ENCODE data around the gene HNRNPM. TPM values are rescaled to one million over a fixed set of nuclear protein-coding genes. Genes with fewer than 3 reads are reported as not detected.

HNRNPM gene
- total and polyA plus RNA-seq, 2 donors, result 92.7 to 123 TPM

- Histone ChIP-seq H3K36me3 (ENCODE audit: control insufficient read depth in 2 of 2, insufficient read depth in 2 of 2, low read length in 1 of 2) (peaks cover 64 to 86% of the 10 kb centered on the region in 2 donors), H3K4me1 (ENCODE audit: control insufficient read depth in 2 of 2, insufficient read depth in 2 of 2, low read length in 2 of 2) (peaks cover 76 to 96% of the 10 kb centered on the region in 2 donors), H3K9me3 (ENCODE audit: control insufficient read depth in 2 of 2, insufficient read depth in 1 of 2, low read length in 1 of 2) (no peaks in the 10 kb centered on the region), H3K27me3 (ENCODE audit: control insufficient read depth in 2 of 2, insufficient read depth in 1 of 2, low read length in 1 of 2) (no peaks in the 10 kb centered on the region), H3K27ac (ENCODE audit: low read depth in 1 of 2, low read length in 1 of 2) (no peak overlapping the region), H3K4me3 (ENCODE audit: low read length in 2 of 2) (no peak overlapping the region)
- 97% methylated on average over 18 of the region's 18 CpGs for WGBS
- DNase-seq (ENCODE audit: low read depth in 6 of 9, low spot score in 9 of 9), result no peak
Observed at GRCh38 chr19:8484331-8484894, 39.6 kb downstream of the HNRNPM start.

GRCh38 chr19:8485561-8486371 is 41.0 kb downstream of the HNRNPM start:
- H3K4me1 ChIP-seq (ENCODE audit: control insufficient read depth in 2 of 2, insufficient read depth in 2 of 2, low read length in 2 of 2), result peaks cover 68 to 93% of the 10 kb centered on the region in 2 donors
- H3K27ac ChIP-seq (ENCODE audit: low read depth in 1 of 2, low read length in 1 of 2), result peak overlapping the region; percentile 88 to 91
- H3K4me3 ChIP-seq (ENCODE audit: low read length in 2 of 2), result no peak overlapping the region
- WGBS, result 99% methylated on average over 62 of the region's 62 CpGs
- H3K36me3 ChIP-seq (ENCODE audit: control insufficient read depth in 2 of 2, insufficient read depth in 2 of 2, low read length in 1 of 2), result peaks cover 72 to 84% of the 10 kb centered on the region in 2 donors
- H3K27me3 ChIP-seq (ENCODE audit: control insufficient read depth in 2 of 2, insufficient read depth in 1 of 2, low read length in 1 of 2), result no peaks in the 10 kb centered on the region
- no peaks in the 10 kb centered on the region for H3K9me3 ChIP-seq (ENCODE audit: control insufficient read depth in 2 of 2, insufficient read depth in 1 of 2, low read length in 1 of 2)
- DNase-seq (ENCODE audit: low read depth in 6 of 9, low spot score in 9 of 9), result no peak

- H3K9me3 ChIP-seq (ENCODE audit: control insufficient read depth in 2 of 2, insufficient read depth in 1 of 2, low read length in 1 of 2), result no peaks in the 10 kb centered on the region
- DNase-seq (ENCODE audit: low read depth in 6 of 9, low spot score in 9 of 9), result no peak
- peak overlapping the region; percentile 88 to 91 for H3K27ac ChIP-seq (ENCODE audit: low read depth in 1 of 2, low read length in 1 of 2)
- peaks cover 70 to 82% of the 10 kb centered on the region in 2 donors for H3K36me3 ChIP-seq (ENCODE audit: control insufficient read depth in 2 of 2, insufficient read depth in 2 of 2, low read length in 1 of 2)
- WGBS, result 88% methylated on average over 16 of the region's 16 CpGs
- H3K27me3 ChIP-seq (ENCODE audit: control insufficient read depth in 2 of 2, insufficient read depth in 1 of 2, low read length in 1 of 2), result no peaks in the 10 kb centered on the region
- H3K4me3 ChIP-seq (ENCODE audit: low read length in 2 of 2), result no peak overlapping the region
- H3K4me1 ChIP-seq (ENCODE audit: control insufficient read depth in 2 of 2, insufficient read depth in 2 of 2, low read length in 2 of 2), result peaks cover 60 to 84% of the 10 kb centered on the region in 2 donors
Observed at GRCh38 chr19:8486661-8487136, 41.9 kb downstream of the HNRNPM start.

GRCh38 chr19:8487137-8487851 is 42.5 kb downstream of the HNRNPM start:
- DNase-seq (ENCODE audit: low read depth in 6 of 9, low spot score in 9 of 9), result peak in 8 of 9 donors; percentile 61 to 94 (median 83)
- H3K36me3 ChIP-seq (ENCODE audit: control insufficient read depth in 2 of 2, insufficient read depth in 2 of 2, low read length in 1 of 2), result peaks cover 68 to 77% of the 10 kb centered on the region in 2 donors

GRCh38 chr19:8488365-8488764 is 43.6 kb downstream of the HNRNPM start:
- WGBS, result 90% methylated on average over 15 of the region's 15 CpGs
- H3K27ac ChIP-seq (ENCODE audit: low read depth in 1 of 2, low read length in 1 of 2), result peak overlapping the region in 1 of 2 donors; percentile 88
- DNase-seq (ENCODE audit: low read depth in 6 of 9, low spot score in 9 of 9), result no peak
- peaks cover 45 to 70% of the 10 kb centered on the region in 2 donors for H3K4me1 ChIP-seq (ENCODE audit: control insufficient read depth in 2 of 2, insufficient read depth in 2 of 2, low read length in 2 of 2)
- no peak overlapping the region for H3K4me3 ChIP-seq (ENCODE audit: low read length in 2 of 2)
- peaks cover 59 to 66% of the 10 kb centered on the region in 2 donors for H3K36me3 ChIP-seq (ENCODE audit: control insufficient read depth in 2 of 2, insufficient read depth in 2 of 2, low read length in 1 of 2)
- H3K27me3 ChIP-seq (ENCODE audit: control insufficient read depth in 2 of 2, insufficient read depth in 1 of 2, low read length in 1 of 2), result no peaks in the 10 kb centered on the region
- no peaks in the 10 kb centered on the region for H3K9me3 ChIP-seq (ENCODE audit: control insufficient read depth in 2 of 2, insufficient read depth in 1 of 2, low read length in 1 of 2)

More at GRCh38 chr19:8487137-8487851, 42.5 kb downstream of the HNRNPM start:
- H3K9me3 ChIP-seq (ENCODE audit: control insufficient read depth in 2 of 2, insufficient read depth in 1 of 2, low read length in 1 of 2), result no peaks in the 10 kb centered on the region
- no peaks in the 10 kb centered on the region for H3K27me3 ChIP-seq (ENCODE audit: control insufficient read depth in 2 of 2, insufficient read depth in 1 of 2, low read length in 1 of 2)
- H3K4me1 ChIP-seq (ENCODE audit: control insufficient read depth in 2 of 2, insufficient read depth in 2 of 2, low read length in 2 of 2), result peaks cover 56 to 78% of the 10 kb centered on the region in 2 donors
- H3K27ac ChIP-seq (ENCODE audit: low read depth in 1 of 2, low read length in 1 of 2), result peak overlapping the region; percentile 88 to 91
- 17% methylated on average over 13 of the region's 13 CpGs for WGBS
- peak overlapping the region in 1 of 2 donors; percentile 16 for H3K4me3 ChIP-seq (ENCODE audit: low read length in 2 of 2)

GRCh38 chr19:8489561-8490394 is 45.0 kb downstream of the HNRNPM start:
- H3K4me1 ChIP-seq (ENCODE audit: control insufficient read depth in 2 of 2, insufficient read depth in 2 of 2, low read length in 2 of 2), result peaks cover 40 to 70% of the 10 kb centered on the region in 2 donors
- H3K36me3 ChIP-seq (ENCODE audit: control insufficient read depth in 2 of 2, insufficient read depth in 2 of 2, low read length in 1 of 2), result peaks cover 47 to 52% of the 10 kb centered on the region in 2 donors
- no peaks in the 10 kb centered on the region for H3K9me3 ChIP-seq (ENCODE audit: control insufficient read depth in 2 of 2, insufficient read depth in 1 of 2, low read length in 1 of 2)
- no peak overlapping the region for H3K4me3 ChIP-seq (ENCODE audit: low read length in 2 of 2)
- H3K27ac ChIP-seq (ENCODE audit: low read depth in 1 of 2, low read length in 1 of 2), result peak overlapping the region; percentile 36 to 37
- no peaks in the 10 kb centered on the region for H3K27me3 ChIP-seq (ENCODE audit: control insufficient read depth in 2 of 2, insufficient read depth in 1 of 2, low read length in 1 of 2)
- WGBS, result 94% methylated on average over 25 of the region's 25 CpGs
- no peak for DNase-seq (ENCODE audit: low read depth in 6 of 9, low spot score in 9 of 9)

- Histone ChIP-seq H3K27me3 (ENCODE audit: control insufficient read depth in 2 of 2, insufficient read depth in 1 of 2, low read length in 1 of 2) (no peaks in the 10 kb centered on the region), H3K9me3 (ENCODE audit: control insufficient read depth in 2 of 2, insufficient read depth in 1 of 2, low read length in 1 of 2) (no peaks in the 10 kb centered on the region), H3K4me1 (ENCODE audit: control insufficient read depth in 2 of 2, insufficient read depth in 2 of 2, low read length in 2 of 2) (peaks cover 37 to 70% of the 10 kb centered on the region in 2 donors), H3K4me3 (ENCODE audit: low read length in 2 of 2) (no peak overlapping the region), H3K36me3 (ENCODE audit: control insufficient read depth in 2 of 2, insufficient read depth in 2 of 2, low read length in 1 of 2) (peaks cover 41 to 46% of the 10 kb centered on the region in 2 donors), H3K27ac (ENCODE audit: low read depth in 1 of 2, low read length in 1 of 2) (peak overlapping the region in 1 of 2 donors; percentile 36)
- no peak for DNase-seq (ENCODE audit: low read depth in 6 of 9, low spot score in 9 of 9)
- WGBS, result 97% methylated on average over 24 of the region's 24 CpGs
Observed at GRCh38 chr19:8490395-8490760, 45.6 kb downstream of the HNRNPM start.

GRCh38 chr19:8490873-8491272 is 46.1 kb downstream of the HNRNPM start:
- Histone ChIP-seq H3K27me3 (ENCODE audit: control insufficient read depth in 2 of 2, insufficient read depth in 1 of 2, low read length in 1 of 2) (no peaks in the 10 kb centered on the region), H3K4me1 (ENCODE audit: control insufficient read depth in 2 of 2, insufficient read depth in 2 of 2, low read length in 2 of 2) (peaks cover 35 to 70% of the 10 kb centered on the region in 2 donors), H3K9me3 (ENCODE audit: control insufficient read depth in 2 of 2, insufficient read depth in 1 of 2, low read length in 1 of 2) (no peaks in the 10 kb centered on the region), H3K36me3 (ENCODE audit: control insufficient read depth in 2 of 2, insufficient read depth in 2 of 2, low read length in 1 of 2) (peaks cover 36 to 41% of the 10 kb centered on the region in 2 donors), H3K27ac (ENCODE audit: low read depth in 1 of 2, low read length in 1 of 2) (no peak overlapping the region), H3K4me3 (ENCODE audit: low read length in 2 of 2) (no peak overlapping the region)
- DNase-seq (ENCODE audit: low read depth in 6 of 9, low spot score in 9 of 9), result no peak
- WGBS, result 97% methylated on average over 12 of the region's 12 CpGs

All from thymus (tissue), 11 donors.